HepG2 (cell line): ENCODE measurements around the gene DENND11. TPM values are rescaled to one million over a fixed set of nuclear protein-coding genes. Genes with fewer than 3 reads are reported as not detected.
A peak's percentile ranks its signal among the peaks of the same experiment; 100 is the strongest.

Experiments used
- AGO2 ChIP-seq: fragments of 200-400 bp; formaldehyde crosslinking; optimal IDR thresholded peaks from 2 replicates; pipeline ENCODE3; 2017; ENCODE audit warnings: mild to moderate bottlenecking, low read depth, low read length, moderate library complexity
- AKNA ChIP-seq: sonication (generic); formaldehyde crosslinking; IDR thresholded peaks from 2 replicates; pipeline ENCODE4 v1.4.0; 2020; ENCODE audit warnings: missing genetic modification reagents, borderline replicate concordance
- BHLHE40 ChIP-seq: IDR thresholded peaks from 2 replicates; pipeline ENCODE4 v1.6.1; 2011; ENCODE audit warnings: low read length, improper control_type of control experiment
- CHD4 ChIP-seq: fragments of 200-600 bp; sonication (generic); IDR thresholded peaks from 2 replicates; pipeline ENCODE4 v1.7.0; 2017; ENCODE audit warnings: mild to moderate bottlenecking, low read length, borderline replicate concordance
- JARID2 ChIP-seq: sonication (generic); formaldehyde crosslinking; IDR thresholded peaks from 2 replicates; pipeline ENCODE4 v1.8.1; 2023; ENCODE audit warnings: missing genetic modification reagents, inconsistent platforms; ENCODE audit not compliant: insufficient replicate concordance
- JDP2 ChIP-seq: sonication (generic); formaldehyde crosslinking; IDR thresholded peaks from 2 replicates; pipeline ENCODE4 v1.8.1; 2022; ENCODE audit warnings: missing genetic modification reagents, borderline replicate concordance
- MTA1 ChIP-seq: sonication (generic); formaldehyde crosslinking; IDR thresholded peaks from 2 replicates; pipeline ENCODE4 v1.4.0; 2020; ENCODE audit warnings: missing genetic modification reagents, mild to moderate bottlenecking, borderline replicate concordance
- RBFOX2 ChIP-seq: fragments of 200-400 bp; formaldehyde crosslinking; IDR thresholded peaks from 2 replicates; pipeline ENCODE4 v1.6.1; 2017; ENCODE audit warnings: low read depth, mild to moderate bottlenecking, low read length
- SIN3B ChIP-seq: fragments of 150-350 bp; IDR thresholded peaks from 2 replicates; pipeline ENCODE4 v1.6.1; 2014; ENCODE audit warnings: low read length
- SIX1 ChIP-seq: sonication (generic); formaldehyde crosslinking; IDR thresholded peaks from 2 replicates; pipeline ENCODE4 v1.4.0; 2020; ENCODE audit warnings: missing genetic modification reagents, borderline replicate concordance
- TBP ChIP-seq: sonication (generic); formaldehyde crosslinking; IDR thresholded peaks from 2 replicates; pipeline ENCODE4 v1.5.0; 2020; ENCODE audit warnings: missing genetic modification reagents
- TSC22D2 ChIP-seq: sonication (generic); formaldehyde crosslinking; IDR thresholded peaks from 2 replicates; pipeline ENCODE4 v1.5.1; 2020; ENCODE audit warnings: missing genetic modification reagents, mild to moderate bottlenecking, borderline replicate concordance
- XRCC5 ChIP-seq: fragments of 200-400 bp; formaldehyde crosslinking; optimal IDR thresholded peaks from 2 replicates; pipeline ENCODE3; 2017; ENCODE audit warnings: mild to moderate bottlenecking, low read length
- ZBTB25 ChIP-seq: IDR thresholded peaks from 2 replicates; pipeline ENCODE4 v1.6.1; 2018; ENCODE audit warnings: missing genetic modification reagents
- ZNF773 ChIP-seq: sonication (generic); formaldehyde crosslinking; IDR thresholded peaks from 2 replicates; pipeline ENCODE4 v1.4.0; 2020; ENCODE audit warnings: missing genetic modification reagents, borderline replicate concordance
- ZNF800 ChIP-seq: sonication (generic); formaldehyde crosslinking; IDR thresholded peaks from 2 replicates; pipeline ENCODE4 v1.4.0; 2020; ENCODE audit warnings: missing genetic modification reagents
- ZNF891 ChIP-seq: sonication (generic); formaldehyde crosslinking; IDR thresholded peaks from 2 replicates; pipeline ENCODE4 v1.5.0; 2020; ENCODE audit warnings: mild to moderate bottlenecking, missing genetic modification reagents
- ZSCAN21 ChIP-seq: sonication (generic); formaldehyde crosslinking; IDR thresholded peaks from 2 replicates; pipeline ENCODE4 v1.8.0; 2022; ENCODE audit warnings: mild to moderate bottlenecking, missing genetic modification reagents, moderate library complexity, borderline replicate concordance
- ZSCAN25 ChIP-seq: sonication (generic); formaldehyde crosslinking; IDR thresholded peaks from 2 replicates; pipeline ENCODE4 v1.8.0; 2022; ENCODE audit warnings: mild to moderate bottlenecking, missing genetic modification reagents
- polyA plus RNA-seq, 8 experiments: library from polyadenylated mRNA; depleted of rRNA in 3 of 8; stranded (reverse) in 7 of 8; unstranded in 1 of 8; fragments of >200 nt; fragmentation: Illumina TruSeq in 4 of 8; extraction: Trizol in 4 of 8; gene quantifications; 2 replicates each; pipeline versions ENCODE4 v1.2.1 to v1.2.3, GENCODE V29; 2011 to 2016; ENCODE audit warnings: low read depth in 4 of 8, missing spikeins in 1 of 8, mixed read lengths in 1 of 8; ENCODE audit not compliant: insufficient read depth in 1 of 8
- total RNA-seq, 5 experiments: library from RNA; depleted of rRNA; stranded (reverse); fragments of >200 nt; fragmentation: Illumina TruSeq; extraction: Trizol; gene quantifications; 2 replicates each; pipeline ENCODE4 v1.2.3, GENCODE V29; 2016; ENCODE audit warnings: low read depth in 1 of 5
- TF ChIP-seq, protein P1 (sequence below): sonication (generic); formaldehyde crosslinking; IDR thresholded peaks from 2 replicates; pipeline ENCODE4 v1.4.0; 2020; ENCODE audit warnings: mild to moderate bottlenecking, missing genetic modification reagents
- TF ChIP-seq, protein P2 (sequence below): IDR thresholded peaks from 2 replicates; pipeline ENCODE4 v1.6.1; 2016; ENCODE audit warnings: low read depth, control low read depth

Gene DENND11
- total and polyA plus RNA-seq, 2 of the 13 experiments (the other 11 are each of a cell fraction or from before 2014, with no cell fraction given), result 7.1 to 10.5 TPM

DNA sequence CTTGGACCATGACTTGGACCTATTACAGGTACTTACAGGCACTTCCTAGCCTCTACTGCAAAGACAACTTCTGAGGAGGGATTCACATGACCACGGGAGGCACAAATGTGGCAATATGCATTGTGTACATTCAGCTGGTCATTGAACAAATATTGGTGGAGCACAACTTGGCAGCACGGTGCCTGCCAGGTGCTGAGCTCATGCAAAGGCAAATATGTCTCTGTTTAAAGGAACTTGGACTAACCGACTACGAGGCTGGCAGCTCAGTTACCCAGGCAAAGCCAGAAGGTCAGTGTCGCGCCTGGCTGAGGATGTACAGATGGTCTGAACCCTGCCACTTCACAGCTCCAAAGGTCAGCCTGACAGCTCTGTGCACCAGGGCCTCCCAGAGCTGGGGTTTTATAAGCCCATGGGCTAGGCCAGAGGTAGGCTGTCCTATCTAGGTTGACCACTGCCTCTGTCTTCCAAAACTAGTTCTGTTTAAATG, 6.1 kb downstream of the DENND11 start (continued):
- TF ChIP-seq ZBTB25 (CRISPR knock-in tag) (0 out of 2 replicates have a peak, but pooled peaks have one; percentile 50), ZSCAN25 (CRISPR knock-in tag) (no peak), AGO2 (no peak), TBP (CRISPR knock-in tag) (no peak), JARID2 (CRISPR knock-in tag) (no peak), XRCC5 (peak; percentile 70), ZSCAN21 (CRISPR knock-in tag) (no peak), ZNF891 (CRISPR knock-in tag) (no peak), ZNF800 (CRISPR knock-in tag) (no peak), AKNA (CRISPR knock-in tag) (no peak), MTA1 (peak; percentile 77; the same call in 1 of the 2 replicates), JDP2 (CRISPR knock-in tag) (no peak), BHLHE40 (peak; percentile 66), SIX1 (CRISPR knock-in tag) (no peak), CHD4 (no peak), SIN3B (no peak), TSC22D2 (CRISPR knock-in tag) (no peak), ZNF773 (no peak), RBFOX2 (no peak)
- TF ChIP-seq, protein P1, sequence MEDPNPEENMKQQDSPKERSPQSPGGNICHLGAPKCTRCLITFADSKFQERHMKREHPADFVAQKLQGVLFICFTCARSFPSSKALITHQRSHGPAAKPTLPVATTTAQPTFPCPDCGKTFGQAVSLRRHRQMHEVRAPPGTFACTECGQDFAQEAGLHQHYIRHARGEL, result no peak
- TF ChIP-seq, protein P2, sequence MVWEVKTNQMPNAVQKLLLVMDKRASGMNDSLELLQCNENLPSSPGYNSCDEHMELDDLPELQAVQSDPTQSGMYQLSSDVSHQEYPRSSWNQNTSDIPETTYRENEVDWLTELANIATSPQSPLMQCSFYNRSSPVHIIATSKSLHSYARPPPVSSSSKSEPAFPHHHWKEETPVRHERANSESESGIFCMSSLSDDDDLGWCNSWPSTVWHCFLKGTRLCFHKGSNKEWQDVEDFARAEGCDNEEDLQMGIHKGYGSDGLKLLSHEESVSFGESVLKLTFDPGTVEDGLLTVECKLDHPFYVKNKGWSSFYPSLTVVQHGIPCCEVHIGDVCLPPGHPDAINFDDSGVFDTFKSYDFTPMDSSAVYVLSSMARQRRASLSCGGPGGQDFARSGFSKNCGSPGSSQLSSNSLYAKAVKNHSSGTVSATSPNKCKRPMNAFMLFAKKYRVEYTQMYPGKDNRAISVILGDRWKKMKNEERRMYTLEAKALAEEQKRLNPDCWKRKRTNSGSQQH (CRISPR knock-in tag), result peak; percentile 23; the same call in 1 of the 2 replicates
